GM21786 (cell line): Measurements from ENCODE around the gene TMX3.
A peak's percentile ranks its signal among the peaks of the same experiment; 100 is the strongest.

Experiments
- ATAC-seq: cut with Tn5 transposase; IDR thresholded peaks from one replicate; pipeline ENCODE4 v1.9.1; 2021; ENCODE audit not compliant: unreplicated experiment

TMX3 gene, protein sequence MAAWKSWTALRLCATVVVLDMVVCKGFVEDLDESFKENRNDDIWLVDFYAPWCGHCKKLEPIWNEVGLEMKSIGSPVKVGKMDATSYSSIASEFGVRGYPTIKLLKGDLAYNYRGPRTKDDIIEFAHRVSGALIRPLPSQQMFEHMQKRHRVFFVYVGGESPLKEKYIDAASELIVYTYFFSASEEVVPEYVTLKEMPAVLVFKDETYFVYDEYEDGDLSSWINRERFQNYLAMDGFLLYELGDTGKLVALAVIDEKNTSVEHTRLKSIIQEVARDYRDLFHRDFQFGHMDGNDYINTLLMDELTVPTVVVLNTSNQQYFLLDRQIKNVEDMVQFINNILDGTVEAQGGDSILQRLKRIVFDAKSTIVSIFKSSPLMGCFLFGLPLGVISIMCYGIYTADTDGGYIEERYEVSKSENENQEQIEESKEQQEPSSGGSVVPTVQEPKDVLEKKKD

DNA sequence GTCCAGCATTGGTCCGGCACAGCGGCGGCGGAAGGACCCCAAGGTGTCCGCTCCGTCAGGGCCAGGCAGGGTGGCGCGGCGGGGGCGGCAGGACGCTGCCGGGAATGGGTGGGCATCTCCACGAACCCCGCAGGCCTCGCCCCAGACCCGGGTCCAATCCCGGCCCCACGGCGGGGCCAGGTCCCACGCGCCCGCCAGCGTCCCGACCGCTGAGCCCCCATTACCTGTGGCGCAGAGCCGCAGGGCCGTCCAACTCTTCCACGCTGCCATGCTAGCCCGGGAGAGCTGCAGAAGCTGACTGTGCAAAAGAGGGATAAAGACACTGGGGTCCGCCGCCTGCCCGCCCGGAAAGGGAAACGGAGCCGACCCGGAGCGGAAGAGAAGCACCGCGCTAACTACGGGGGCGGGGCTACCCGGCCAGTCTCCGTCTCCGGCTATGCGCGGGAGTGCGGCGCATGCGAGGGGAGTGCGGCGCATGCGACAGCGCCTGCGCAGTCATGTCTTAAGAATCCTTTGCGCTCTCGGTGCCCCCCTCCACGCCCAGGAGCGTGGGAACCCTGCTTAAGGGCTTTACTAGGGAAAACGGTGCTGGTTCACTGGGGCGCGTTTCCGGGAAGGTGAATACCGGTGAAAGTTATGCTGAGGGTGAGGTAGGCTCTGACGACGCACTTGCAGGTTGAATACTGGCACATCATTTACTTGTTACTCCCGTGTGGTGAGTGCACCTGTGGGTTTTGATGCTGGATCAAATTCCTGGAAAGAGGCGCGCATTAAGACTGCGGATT, at the start of gene TMX3:
TMX3 (minus strand) TSS at position 397 of the 785 bp plus-strand sequence; CDS start at position 270, 127 bp downstream.
- ATAC-seq: peak; percentile 93

DNA sequence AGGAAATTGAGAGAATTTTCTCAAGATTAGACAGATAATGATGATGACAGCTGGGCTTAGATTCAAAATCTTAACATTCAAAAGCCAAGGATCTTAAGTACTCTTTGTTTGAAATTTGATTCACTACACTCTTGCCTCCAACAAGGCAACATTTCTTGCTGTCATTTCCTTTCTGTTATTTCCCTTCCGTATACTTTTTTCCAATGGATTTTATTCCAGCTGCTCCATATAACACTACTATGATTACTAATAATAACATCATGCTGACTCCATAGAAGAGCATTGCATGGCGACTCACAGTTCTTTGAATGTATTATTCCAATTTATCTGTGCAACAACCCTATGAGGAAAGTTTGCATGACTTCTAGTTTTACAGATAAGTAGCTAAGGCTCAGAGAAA, 49.1 kb upstream of the TMX3 start:
- ATAC-seq: no peak

DNA sequence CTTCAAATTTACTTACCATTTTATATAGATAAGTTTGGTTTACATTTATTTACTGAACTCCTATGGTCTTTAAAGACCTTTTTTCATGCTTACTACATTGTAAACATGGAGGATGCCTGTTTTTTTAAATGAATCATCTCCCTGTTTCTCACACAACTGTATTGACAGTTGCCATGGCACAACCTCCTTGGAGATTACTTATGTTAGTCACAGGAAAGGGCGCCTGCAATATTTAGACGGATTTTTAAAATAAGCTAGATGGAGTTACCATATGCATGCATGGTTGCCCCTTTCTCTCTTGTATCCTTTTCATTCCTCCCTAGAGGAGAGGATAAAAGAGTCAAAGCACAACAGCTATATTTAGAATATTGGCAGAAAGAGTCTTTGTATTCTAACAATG, 48.2 kb upstream of the TMX3 start:
- ATAC-seq: no peak

DNA sequence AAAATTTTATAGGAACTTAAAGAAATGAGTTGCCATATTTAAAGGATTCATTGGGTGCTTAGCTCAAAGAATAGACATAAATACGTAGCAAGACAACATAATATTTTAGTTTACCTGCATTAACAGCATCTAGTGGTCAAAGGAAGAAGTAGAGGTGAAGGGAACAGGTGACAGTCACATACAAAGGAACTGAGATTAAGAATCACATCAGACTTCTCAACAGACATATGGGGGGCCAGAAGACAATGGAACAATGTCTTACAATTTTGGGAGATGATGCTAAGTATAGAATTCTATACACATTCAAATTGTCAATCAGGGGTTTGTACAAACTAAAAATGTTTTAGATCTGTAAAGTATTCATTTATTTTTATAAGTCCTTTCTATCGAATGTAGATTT, 44.4 kb upstream of the TMX3 start:
- ATAC-seq: no peak

DNA sequence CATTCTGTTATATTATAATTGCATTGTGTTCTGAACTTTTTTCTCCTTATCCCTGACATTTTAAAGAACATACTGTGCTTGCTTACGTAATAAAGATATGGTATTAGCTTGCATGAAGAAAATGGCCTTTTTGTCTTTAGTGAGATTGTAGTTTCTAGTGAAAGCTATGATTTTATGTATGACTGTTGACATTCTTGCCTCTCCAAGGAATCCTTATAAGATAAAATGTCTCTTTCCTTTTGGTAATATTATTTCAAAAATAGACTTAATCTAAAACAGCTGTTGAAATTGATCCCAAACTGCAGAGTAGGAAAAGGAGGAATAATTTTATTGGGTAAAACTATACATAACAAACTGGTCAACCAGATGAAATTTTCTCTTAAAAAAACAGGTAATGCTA, 42.2 kb upstream of the TMX3 start:
- ATAC-seq: no peak

DNA sequence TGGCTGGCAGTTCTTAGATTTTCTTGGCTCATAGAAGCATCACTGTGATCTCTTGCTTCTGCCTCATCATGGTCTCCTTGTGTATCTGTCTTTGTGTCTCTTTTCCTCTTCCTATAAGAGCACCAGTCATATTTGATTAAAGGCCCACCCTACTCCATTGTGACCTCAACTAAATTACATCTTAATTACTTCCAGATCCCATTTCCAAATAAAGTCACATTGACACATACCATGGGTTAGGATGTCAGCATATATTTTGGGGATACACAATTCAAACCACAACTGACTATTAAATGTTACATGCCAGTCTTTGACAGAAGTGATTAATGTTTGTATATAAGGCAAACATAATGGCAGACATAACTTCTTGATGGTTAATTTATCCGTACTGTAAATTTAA, 27.3 kb upstream of the TMX3 start:
- no peak for ATAC-seq

DNA sequence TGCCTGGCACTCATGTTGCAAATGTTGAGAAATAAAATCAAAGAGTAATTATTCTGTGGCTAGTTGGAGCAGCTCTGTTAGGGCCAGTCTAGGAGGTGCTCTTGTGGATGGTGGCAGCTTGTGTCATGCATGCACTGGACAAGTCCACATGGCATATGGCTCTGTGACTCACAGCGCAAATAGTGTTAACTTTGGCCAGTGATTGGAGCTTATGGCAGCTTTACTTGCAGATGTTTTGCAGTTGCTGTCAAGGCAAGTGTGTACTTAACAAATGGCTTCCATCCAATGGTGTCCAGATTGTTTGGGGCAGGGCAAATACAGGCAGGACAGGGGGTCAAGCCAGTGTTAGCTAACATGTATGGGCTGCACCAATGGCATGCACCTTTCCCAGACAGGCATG, 26.1 kb upstream of the TMX3 start:
- no peak for ATAC-seq

DNA sequence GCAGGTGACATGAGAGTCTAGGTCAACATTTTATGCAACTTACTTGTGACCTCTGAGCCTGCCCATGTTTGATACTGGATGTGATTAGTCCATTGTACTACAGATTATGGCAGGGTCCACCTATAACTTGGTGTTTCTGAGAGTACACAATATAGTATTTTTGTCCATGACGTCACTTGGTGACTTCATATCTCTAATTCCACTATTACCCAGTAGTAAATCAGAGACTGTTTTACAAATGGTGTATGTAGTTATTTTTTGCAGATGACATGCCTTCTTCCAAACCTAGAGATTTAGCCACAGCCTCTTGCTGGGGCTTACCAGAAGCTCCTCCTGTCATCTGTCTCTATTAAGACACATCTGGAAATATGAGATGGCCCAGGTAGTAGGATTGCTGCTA, 24.6 kb upstream of the TMX3 start:
- ATAC-seq: no peak

DNA sequence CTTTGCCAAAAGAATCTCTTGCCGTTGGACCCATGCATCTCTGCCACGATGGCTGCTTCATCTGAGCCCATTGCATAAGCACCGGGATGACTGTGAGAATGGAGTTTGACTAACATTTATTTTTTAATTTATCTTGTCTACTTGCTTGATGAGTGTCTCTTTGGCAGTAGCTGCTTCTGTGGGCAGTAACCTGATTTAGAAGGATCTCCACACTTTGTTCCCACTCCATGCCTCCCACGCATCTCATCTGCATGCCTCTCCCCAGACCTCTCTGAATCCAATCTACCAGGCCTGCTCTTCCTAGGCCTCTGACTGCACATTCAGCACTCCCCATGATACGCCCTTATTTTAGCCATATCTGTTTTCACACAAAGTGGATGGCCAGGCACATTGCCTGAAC, 23.7 kb upstream of the TMX3 start:
- no peak for ATAC-seq

DNA sequence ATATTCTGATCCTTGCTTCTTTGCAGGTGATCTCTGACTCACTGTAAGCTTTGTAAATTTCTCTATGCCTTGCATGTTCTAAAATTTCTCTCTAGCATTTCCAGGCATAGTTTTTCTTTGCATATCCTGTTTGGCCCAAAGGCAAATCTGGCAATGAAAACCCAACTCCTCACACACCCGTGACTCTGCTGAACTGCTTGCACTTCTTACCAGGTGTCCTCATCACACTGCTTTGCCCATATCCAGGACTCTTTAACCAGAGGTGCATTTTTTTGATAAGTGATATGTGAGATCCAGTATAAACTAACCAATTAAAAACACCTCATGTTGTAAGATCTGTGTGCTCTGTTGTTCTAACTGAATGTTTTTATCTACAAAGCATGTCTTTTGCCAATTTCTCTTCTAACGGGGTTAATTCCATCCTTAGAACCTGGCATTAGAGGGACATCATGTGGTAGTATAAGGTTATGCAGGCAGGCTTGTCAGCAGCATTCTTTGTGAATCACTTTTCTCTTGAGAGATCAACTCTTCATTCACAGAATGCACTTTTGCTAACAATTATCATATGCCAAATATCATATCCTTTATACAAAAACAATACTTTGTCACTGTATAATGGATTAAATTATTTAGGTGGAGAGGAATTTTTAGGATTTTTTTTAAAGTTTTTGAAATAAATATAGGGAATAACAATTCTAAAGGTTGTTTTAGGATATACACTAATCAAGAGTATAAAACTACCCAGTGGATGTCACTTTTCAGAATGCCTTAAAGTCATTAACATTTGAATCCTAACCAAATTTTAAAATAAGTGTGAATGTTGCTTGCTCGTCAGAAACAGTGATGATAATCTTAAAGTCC, 20.8 kb upstream of the TMX3 start:
- ATAC-seq: peak; percentile 84

DNA sequence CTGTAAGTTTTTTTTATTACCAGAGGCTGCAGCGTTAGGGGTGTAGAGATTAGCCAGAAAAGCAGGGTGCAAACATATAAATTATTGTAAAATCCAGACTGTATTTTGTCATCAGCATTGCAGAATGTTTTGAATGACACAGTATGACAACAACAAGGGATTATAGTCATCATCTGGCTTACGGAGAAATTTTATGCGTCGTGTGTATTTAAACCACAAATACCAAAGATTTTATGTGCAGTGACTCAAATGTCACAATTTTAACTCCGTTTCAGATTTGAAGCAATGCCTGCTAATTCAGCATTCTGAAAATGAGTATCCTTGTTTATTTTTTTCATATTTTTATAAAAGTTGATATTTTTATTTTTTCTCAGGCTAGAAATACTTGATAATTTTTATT, 19.4 kb upstream of the TMX3 start:
- no peak for ATAC-seq

DNA sequence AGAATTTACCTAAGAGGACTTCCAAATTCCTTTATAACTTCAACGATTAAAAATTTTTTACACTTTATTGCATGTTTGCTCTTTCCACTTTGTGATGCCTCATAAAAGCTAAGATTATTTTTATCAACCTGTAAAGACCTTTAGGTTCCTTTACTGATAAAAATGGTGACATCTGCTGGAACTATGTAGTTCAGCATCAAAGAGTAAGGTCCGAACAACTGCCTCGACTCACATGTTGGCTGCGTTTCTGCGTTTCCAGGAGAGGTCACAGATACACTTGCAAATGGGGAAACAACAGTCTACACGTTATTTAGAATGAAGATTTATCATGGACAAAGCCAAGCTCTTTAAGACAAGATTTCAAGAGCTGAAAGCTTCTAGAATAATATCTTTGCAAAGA, 18.8 kb upstream of the TMX3 start:
- no peak for ATAC-seq

DNA sequence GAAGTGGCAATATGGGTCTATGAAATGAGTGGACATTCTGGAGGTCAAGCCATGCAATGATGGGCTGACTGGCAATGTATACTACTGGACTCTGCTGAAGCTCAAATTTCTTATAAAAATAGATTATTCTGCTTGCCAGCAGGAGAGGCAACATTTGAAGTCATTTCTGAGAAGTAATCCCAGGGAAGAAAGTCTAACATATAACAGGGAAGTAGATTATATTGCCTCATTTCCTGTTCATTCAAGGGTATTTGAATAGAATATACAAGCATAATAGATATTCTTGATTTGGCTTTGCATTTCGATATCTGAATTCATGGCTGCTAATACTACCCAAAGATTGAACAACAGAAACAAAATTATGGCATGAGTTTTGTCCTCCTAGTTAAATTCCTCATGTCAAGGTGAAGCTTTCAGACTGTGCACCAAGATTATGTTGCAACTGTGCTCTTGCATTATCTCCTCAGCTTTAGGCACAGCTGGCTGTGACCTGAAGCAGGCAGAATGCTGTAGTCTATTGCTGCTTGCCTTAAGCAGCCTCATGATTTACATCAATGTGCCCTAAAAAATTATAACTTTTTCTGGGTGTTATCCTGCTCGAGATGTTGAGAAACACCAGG, 13.3 kb upstream of the TMX3 start:
- ATAC-seq: no peak

DNA sequence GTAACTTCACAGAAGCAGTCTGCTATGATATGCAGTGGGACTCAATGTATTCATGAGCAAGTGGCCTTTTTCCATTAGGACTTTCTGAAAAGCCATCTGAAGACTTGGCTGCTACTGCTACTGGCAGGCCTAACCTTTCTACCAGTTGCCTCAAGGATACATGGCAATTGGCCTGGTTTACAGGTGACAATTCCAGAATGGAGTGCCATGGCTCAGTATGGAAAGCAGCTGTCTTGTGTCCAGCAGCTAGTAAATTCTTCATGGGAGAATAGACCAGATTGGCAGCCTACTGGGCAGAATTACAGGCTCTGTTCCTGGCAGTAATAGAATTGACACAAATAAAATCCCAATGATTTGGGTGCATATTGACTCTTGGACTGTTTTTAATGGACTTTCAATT, 12.6 kb upstream of the TMX3 start:
- no peak for ATAC-seq

DNA sequence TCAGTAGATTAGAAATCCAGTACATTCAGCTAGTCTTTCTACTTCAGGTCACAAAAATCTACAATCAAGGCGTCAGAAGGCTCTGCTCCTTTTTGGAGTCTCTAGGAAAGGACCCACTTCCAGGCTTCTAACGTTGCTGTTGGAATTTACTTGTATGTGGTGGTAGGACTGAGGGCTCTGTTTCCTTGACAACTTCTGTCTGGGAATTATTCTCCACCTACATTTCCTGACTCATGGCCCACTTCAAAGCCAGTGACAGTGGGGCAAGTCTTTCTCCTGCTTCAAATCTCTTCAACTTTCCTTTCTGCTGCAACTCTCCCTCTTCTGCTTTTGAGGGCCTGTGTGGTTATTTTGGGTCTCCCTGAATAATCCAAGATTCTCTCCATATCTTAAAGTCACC, 10.4 kb upstream of the TMX3 start:
- ATAC-seq: no peak

DNA sequence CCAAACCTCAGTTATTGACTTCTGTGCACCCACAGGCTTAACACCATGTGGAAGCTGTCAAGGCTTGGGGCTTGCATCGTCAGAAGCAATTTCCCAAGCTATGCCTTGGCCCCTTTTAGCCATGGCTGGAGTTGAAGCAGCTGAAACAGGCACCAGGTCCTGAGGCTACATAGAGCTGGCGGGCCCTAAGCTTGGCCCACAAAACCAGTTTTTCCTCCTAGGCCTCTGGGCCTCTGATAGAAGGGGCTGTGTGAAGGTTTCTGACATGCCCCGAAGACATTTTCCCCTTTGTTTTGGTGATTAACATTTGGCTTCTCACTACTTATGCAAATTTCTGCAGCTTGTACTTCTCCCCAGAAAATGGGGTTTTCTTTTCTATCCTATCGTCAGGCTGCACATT, 9.1 kb upstream of the TMX3 start:
- no peak for ATAC-seq

DNA sequence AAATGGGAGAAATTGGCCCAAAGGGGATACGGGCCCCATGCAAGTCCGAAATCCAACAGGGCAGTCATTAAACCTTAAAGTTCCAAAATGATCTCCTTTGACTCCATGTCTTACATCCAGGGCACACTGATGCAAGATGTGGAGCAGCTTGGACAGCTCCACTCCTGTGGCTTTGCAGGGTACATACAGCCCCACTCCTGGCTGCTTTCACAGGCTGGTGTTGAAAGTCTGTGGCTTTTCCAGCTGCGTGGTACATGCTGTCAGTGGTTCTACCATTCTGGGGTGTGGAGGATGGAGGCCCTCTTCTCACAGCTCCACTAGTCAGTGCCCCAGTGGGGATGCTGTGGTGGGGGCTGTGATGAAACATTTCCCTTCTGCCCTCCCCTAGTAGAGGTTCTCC, 8.6 kb upstream of the TMX3 start:
- ATAC-seq: no peak

DNA sequence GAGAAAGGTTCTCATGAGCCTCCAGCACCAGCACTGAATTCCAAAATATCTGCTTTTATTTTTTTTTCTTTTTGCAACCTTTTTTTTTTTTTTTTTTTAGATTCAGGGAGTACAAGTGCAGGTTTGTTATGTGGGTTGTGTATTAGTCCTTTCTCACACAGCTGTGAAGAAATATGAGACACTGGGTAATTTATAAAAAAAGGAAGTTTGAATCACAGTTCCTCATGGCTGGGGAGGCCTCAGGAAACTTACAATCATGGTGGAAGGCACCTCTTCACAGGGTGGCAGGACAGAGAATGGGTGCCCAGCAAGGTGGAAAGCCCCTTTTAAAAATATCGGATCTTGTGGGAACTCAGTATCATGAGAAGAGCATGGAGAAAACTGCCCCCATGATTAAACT, 7.9 kb upstream of the TMX3 start:
- ATAC-seq: no peak

DNA sequence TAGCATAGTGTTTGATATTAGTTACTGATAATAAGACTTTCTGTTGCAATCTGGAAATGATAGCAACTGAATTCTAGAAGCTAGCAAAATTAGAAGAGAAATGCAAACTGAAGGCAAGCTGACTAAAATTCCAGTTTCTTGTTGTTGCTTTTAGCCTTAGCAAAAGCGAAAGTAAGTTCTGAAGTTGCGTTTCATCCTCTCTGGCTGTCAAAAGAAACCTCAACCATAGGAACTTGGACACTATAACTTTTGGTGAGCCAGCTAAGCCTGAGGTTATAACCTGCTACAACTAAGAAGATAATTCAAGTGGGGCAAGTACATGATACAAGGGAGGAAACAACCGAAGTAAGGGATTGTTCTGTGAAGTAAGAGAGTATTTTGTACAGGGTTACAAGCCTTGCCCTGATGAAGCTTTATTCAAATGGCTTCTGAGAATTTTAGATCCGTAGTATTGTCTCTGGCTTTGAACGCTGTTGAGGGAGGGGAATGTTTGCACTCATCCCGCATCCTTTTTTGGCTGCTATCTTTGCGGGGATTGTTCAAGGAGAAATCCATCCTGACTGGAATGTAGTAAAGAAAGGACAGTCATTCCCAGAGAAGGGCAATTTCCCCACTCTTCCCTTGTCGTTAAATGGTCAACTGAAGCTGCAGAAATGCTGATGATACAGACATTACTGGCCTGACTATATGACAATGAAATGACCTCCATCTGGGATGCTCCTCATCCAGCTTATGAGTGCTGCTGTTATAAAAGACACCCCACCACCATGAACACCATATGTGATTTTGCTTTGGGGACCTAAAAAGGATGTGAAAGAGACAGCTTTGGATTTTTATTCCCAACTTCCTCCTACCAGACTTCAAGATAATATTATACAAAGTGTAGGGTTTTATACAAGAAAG, 7.0 kb upstream of the TMX3 start:
- ATAC-seq: peak; percentile 93

DNA sequence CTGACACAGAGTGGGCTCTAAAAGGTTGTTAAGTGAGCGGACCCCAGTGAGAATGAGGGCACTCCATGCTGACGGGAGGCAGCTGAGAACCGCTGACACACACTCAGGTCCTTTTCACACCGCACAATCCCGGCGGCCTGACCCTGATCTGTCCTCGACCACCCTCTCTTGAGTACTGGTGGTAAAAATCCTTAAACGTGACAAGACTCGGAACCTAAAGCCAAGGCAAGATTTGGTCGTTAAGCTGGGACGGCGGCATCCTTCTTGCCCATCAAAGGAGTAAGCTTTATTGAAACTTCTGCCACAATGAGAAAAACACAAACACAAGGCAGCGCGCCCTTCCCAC, 569 bp downstream of the TMX3 start:
- ATAC-seq: peak; percentile 4
